HCEC 1CT (cell line): ENCODE data around the gene TCF7L2.
A peak's percentile ranks its signal among the peaks of the same experiment; 100 is the strongest.
"Not testable (repeated sequence)": the region's sequence is repeated elsewhere in the genome, so short reads cannot be mapped to it uniquely, and the experiment has no call there.

Source experiments
- DNase-seq: peaks from one replicate; pipeline ENCODE4 v3.0.0-alpha.2; 2017

The TCF7L2 gene

DNA sequence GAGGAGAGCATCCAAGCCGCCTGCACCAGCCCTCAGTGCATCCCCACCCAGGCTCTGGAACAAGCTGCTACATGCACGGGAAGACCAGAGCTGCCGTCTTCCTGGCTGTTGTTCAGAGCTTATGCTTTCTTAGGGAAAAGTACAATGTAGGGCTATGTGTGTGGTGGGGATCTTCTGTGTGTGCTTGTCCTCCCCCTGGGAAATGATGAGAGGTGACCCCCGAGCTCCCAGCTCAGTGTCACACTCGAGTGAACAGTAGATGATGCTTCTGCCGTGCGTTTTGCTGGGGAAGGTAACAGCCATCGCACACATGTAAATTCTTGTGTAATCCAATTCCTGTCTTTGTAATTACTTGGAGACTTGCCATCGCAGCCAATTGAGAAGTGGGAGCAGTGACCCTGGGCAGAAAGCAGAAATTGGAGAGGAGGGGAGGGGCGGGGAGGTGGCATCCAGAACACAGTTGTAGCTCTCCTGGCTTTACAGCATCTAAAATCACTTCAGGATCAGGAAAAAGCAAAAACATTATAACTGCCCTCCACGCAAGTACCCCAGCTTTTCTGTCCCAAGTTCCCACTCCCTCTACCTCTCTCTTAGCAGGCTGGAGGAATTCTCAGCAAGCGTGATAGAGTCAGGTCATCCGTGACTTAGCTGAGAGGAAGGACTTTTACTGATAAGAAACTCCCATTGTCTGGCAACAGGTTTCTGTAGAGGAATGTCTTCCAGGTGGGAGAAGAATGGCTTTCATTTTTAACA, 149.6 kb downstream of the TCF7L2 start:
- DNase-seq = no peak

DNA sequence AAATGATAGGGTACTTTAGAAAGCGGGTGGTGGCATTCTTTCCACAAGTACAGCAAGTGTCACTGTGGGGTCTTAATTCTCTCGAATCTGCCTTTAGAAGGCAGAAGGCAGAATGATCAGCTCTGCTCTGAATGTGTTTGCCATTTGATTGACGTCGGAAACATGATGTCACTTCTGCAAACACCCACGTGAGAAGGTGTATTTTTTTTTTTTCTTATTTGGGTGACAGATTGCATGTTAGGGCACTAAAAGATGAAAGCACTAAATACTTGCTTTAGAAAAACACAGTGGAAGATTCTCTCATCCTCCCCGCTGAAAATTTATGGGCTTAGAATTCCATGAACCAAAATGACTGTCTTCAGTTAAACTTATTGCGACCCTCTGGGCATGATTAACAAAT, 150.2 kb downstream of the TCF7L2 start:
- no peak for DNase-seq

- DNase-seq = peak; percentile 56
Measured at GRCh38 chr10:113103131-113103840, 153.2 kb downstream of the TCF7L2 start.

DNA sequence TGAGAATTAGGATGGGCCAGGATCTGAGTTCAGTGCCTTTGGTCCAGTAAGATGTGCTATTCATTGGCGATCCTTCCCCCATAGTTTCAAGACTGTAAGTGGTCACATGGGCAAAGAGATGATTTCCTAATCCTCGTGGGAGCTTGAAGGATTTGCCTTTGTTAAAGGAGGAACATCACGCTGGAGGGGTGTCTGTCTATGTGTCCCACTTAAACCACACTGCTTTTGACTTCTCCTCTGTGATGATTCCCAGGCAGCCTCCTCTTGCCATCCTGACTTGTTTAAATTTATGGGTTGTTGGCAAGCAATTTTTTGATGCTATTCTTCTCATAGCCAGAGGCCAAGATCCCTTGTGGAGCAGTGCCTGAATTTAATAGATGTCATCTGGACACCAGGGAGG, 154.0 kb downstream of the TCF7L2 start:
- no peak for DNase-seq

DNA sequence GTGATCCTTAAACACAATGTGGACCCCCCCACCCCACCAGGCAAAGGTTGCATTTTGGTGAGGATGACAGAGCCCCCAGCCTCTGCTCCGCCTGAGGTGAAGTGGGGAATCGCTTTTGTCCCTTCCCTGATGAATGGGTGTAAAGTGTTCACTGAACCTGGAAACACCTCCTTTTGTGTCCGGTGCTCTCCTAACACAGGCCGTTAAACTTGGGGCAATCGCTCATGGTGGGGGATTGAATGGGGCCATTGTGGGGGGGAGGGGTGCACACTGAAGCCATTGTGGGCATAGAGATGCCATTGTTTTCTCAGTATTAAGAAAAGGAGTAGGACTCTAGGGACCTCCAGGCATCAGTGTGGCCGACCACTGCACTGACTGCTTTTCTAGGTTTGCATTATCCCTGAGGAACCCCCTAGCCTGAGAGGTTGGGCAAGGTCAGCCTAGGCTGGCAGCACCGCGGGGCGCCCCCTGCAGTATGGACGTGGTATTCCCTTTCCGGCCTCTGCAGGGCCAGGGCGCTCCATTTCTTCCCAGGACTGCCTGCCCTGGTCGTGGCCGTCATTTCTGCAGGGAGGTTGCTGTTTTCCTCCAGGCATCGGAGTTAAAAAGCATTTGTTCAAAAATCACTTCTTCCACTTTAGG, 158.3 kb downstream of the TCF7L2 start:
- no peak for DNase-seq

GRCh38 chr10:113108948-113109347, 158.9 kb downstream of the TCF7L2 start:
- no peak for DNase-seq

- not testable (repeated sequence) for DNase-seq
Measured at GRCh38 chr10:113109482-113109881, 159.4 kb downstream of the TCF7L2 start.

DNA sequence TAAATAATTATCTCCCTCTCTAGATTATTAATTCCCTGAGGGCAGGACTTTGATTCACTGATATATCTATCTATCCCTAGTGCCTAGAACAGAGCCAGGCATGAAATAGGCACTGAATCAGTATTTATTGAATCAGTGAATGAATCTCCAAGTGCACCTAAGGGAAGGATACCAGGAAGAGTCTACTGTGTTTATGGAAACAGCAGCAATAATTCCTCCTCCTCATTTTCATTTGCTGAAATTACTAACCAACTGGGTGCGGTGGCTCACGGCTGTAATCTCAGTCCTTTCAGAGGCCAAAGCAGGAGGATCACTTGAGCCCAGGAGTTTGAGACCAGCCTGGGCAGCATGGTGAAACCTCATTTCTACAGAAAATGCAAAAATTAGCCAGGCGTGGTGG, 161.2 kb downstream of the TCF7L2 start:
- no peak for DNase-seq

- peak; percentile 24 for DNase-seq
Measured at GRCh38 chr10:113111900-113112853, 162.1 kb downstream of the TCF7L2 start.

DNA sequence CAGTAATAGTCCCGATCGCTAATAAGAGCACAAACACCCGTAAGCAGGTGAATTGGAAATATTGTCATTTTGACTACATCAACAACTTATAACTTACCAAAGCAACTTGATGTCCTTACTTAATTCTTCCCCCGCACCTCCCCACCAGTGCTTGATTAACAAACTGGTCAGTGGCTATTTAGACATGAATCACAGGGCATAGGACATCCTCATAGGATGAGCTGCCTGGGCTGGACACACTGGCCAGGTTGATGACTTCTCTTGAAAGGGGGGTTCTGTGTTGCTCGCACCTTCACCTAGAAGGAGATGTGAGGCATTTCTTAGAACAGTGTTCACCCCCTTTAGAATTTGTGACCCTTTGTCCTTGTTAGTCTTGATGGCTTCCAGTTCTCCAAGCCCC, 163.2 kb downstream of the TCF7L2 start:
- no peak for DNase-seq

- no peak for DNase-seq
Measured at GRCh38 chr10:113113918-113114317, 163.9 kb downstream of the TCF7L2 start.

DNA sequence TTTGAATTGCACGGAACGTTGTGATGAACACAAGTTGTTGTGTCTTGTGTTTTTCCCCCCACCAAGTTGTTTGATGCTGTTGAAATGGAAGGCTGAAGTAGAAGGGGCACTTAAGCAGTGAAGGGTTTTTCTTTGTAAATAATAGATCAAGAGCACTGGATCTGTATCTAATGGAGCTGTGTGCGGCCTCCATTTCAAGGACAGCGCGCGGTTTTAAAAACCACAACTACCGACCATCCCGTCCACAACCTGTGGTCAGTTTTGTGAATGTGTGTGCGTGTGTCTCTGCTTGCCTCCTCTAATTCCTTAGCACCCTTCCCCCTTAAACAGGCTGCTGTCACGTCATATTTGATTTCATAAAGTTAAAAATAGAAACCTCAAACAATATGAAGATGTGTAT, 165.5 kb downstream of the TCF7L2 start:
- no peak for DNase-seq

DNA sequence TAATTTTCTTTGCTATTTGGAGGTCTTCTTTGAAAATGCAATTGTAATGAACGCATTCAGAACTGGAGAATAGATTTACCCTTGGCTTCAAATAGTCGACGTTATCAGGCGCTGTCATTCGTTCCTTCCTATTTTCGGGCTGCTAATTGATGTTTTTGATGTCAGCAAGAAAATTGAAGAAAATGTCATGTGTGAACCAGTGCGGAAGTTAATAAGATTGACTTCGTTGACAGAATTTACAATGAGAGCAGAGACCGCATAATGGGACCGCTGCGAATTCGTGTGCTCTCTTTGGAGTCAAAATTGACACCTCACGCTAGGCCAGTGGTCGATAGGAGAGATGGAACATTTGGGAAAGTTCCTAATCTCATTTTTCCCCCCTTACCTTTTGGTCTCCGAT, 168.8 kb downstream of the TCF7L2 start:
- DNase-seq = no peak

GRCh38 chr10:113119801-113120200, 169.8 kb downstream of the TCF7L2 start:
- no peak for DNase-seq

GRCh38 chr10:113121153-113121552, 171.1 kb downstream of the TCF7L2 start:
- no peak for DNase-seq

- DNase-seq = no peak
Measured at GRCh38 chr10:113122947-113123346, 172.9 kb downstream of the TCF7L2 start.

GRCh38 chr10:113124724-113125123, 174.7 kb downstream of the TCF7L2 start:
- no peak for DNase-seq

GRCh38 chr10:113125612-113126011, 175.6 kb downstream of the TCF7L2 start:
- no peak for DNase-seq

DNA sequence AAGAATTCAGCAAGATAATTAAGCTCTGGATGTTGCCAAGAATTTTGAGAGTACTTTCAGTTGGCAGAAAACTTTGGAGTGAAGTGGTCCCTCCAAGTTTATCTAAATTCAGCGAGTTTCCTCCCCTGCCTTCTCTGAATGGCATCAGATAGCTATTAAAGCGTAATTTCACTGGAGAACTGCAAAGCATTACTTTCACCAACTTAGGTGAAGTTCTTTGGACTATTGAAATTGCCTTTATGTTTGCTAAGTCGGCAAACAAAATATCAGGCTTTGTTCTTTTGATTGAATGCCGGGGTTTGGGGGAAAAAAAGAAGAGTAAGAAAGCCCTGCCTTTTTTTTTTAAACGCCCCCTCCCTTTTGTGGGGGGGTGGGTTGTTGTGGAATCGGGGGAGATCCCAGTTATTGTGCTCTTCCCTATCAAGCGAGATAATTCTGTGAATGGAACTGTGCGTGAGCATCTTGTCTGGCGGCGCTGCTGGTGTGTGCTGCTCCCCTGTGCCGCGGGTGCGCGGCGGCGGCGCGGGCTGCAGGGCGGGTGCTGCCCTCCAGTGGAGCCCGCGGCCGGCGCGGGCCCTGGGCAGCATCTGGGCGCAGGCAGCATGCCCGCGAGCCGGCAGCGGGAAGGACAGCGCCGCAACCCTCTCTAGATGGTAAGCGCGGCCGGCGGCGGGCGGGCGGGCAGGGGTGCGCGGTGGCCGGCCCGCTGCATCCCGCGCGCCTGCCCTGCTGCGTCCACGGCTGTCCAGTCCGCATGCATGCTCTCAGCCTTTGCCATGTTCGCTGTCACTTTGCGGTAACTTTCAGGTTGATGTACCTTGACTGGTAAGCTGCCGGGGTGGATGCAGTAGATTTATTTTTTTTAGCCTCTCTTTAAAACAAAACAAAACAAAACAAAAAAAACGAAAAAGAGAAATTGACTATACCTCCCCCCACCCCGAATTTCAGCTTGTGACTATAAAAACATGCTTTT, 176.5 kb downstream of the TCF7L2 start:
- peak; percentile 79 for DNase-seq

- no peak for DNase-seq
Measured at GRCh38 chr10:113127261-113127900, 177.3 kb downstream of the TCF7L2 start.

DNA sequence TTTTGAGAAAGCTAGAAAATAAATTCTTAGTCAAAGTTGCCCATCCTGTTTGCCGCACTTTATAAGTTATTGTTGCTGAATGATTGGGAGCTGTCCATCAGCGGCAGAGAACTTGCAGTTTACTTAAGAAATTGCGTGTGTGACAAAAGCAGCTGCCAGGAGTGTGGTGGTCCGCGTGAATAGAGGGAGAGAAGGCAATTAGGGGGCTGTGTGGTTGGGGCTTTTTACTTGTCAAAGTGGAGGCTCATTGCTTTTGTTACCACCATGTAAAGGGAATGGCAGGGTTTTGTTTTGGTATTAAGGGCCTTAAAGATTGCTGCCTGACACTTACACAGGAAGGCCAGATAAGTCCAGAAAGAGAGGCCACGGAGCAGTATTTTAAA, 177.8 kb downstream of the TCF7L2 start:
- DNase-seq = no peak
